ENCODE measurements around the gene GRIK1.

DNA sequence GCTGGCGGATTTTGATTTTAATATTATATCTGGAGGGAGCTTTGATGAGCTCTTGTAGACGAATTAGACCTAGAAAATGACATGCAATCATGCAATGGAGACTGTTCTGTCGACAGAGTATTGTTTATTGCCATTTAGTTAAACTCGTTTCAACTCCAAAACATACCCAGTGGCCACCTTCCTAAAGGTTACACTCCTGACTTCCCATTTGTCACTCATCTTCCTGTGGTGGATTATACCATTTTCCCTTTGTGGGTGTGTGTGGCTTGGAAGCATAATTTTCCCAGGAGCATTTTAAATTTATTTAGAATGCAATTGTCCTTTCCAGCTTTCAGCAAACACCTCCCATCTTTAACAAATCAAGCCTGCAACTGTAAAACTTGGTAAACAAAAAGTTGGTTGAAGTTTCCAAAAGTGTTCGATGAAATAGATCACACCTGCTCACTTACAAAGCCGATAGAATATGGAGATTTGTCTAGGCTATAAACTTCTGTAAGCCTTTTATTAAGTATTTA, 266.6 kb downstream of the GRIK1 start:
- TF ChIP-seq, protein P1, sequence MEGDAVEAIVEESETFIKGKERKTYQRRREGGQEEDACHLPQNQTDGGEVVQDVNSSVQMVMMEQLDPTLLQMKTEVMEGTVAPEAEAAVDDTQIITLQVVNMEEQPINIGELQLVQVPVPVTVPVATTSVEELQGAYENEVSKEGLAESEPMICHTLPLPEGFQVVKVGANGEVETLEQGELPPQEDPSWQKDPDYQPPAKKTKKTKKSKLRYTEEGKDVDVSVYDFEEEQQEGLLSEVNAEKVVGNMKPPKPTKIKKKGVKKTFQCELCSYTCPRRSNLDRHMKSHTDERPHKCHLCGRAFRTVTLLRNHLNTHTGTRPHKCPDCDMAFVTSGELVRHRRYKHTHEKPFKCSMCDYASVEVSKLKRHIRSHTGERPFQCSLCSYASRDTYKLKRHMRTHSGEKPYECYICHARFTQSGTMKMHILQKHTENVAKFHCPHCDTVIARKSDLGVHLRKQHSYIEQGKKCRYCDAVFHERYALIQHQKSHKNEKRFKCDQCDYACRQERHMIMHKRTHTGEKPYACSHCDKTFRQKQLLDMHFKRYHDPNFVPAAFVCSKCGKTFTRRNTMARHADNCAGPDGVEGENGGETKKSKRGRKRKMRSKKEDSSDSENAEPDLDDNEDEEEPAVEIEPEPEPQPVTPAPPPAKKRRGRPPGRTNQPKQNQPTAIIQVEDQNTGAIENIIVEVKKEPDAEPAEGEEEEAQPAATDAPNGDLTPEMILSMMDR (IDR thresholded peaks at IDR 0.05), result no peak
- TF ChIP-seq POLR2A (IDR thresholded peaks at IDR 0.05), result no peak

Data from Peyer's patch (tissue), 4 donors.